UCSD-AML1 (cell line): ENCODE measurements around the gene MYMK.

Experiments
- DNase-seq: peaks from one replicate; lab custom pipeline; 2025; ENCODE audit not compliant: unreplicated experiment; lab: John Stamatoyannopoulos, UW

Gene MYMK

DNA sequence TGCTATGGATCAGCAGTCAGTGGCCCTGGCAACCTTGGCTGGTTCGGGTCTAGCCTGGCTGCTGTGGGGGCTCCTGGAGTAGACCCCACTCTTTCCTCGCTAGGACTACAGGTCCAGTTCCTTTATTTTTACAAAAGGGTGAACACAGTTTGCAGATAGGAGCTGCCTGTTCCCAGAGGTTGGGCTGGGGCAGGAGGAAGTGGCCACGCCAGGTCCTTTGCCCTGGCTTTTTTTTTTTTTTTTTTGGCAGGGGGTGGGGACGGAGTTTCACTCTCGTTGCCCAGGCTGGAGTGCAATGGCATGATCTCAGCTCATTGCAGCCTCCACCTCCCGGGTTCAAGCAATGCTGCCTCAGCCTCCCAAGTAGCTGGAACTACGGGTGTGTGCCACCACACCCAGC lies 53.8 kb downstream of the MYMK start:
- no peak for DNase-seq

DNA sequence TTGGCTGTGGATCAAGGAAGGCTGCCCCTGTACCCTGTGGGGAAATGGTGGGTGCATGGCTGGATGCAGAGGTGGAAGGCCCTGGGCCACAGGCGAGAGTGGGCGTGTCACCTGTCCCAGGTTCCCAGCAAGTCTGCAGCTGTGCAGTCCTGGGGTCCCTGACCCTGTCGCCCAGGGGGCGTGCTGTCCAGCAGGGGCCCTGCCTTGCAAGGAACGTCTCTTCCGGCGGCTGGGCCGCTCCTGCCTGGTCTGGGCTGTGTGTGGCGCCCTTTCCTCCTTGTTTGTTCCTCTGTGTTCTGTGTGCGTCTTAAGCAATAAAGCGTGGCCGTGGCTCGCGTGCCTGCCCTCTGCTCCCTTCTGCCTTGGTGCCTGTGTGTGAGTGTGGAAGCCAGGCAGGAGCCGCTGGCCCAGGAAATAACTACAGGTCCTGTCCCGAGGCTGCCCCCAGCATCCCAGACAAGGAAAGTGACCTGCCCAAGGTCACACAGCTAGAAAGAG lies 54.3 kb downstream of the MYMK start:
- no peak for DNase-seq

DNA sequence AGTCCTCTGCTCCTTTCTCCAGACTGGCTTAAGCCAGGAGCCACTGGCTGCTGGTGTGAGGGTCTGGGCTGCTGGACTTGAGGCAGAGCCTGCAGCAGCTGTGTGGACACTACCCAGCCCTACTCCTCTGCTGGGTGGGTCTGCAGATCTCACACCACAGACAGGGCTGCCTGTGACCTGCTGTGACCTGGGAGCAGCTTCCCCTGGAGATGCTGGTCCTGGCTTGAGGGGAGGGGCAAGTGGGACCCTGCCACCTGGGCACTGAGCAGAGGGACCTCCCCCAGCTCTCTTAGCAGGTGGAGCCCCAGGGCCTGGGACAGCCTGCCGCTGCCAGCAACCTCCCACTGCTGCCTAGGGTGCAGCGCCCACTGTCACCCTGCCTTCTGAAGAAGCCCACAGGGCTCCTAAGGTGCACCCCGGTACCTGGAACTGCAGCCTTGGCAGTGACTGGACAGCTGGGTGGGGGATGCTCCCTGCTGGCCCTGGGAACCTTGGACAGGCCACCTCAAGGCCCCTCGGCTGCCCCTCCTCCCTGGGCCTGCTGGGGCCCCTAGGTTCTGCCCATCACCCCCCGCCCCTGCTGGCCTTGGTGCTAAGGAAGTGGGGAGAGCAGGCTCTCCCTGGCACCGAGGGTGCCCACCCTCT lies 55.9 kb downstream of the MYMK start:
- no peak for DNase-seq

DNA sequence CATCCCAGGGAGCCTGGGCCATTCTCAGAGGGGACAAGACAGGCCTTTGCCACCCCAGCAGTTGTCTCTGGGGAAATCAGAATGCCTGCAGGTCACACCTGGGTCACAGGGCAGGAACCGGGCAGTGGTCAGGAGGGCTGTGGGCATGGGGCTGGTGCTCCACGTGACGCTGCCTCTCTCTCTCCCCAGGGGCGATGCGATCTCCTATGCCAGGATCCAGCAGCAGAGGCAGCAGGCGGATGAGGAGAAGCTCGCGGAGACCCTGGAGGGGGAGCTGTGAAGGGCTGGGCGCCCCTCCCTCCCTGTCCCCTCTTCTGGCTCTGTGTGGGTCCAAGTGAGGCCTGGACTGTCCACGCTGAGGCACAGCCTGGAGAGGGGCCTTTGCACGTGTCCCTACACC lies 56.4 kb downstream of the MYMK start:
- no peak for DNase-seq

DNA sequence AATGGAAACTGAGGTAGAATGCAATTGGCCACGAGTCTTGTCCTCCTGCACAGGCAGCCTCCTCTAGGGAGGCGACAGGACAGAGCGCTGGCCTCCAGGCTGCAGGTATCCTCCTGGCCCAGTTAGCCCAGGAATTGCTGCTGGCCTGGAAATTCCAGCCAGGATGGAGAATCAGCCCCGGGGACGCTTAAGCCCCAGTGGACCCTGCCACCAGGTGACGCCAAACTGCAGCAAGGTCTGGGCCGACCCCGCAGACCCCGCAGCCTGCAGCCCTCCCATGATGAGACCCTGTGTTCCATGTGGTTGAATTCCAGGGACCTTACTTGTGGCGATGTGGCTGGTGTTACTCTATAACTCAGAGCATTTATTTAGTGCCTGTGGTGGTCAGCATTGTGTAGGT lies 57.7 kb downstream of the MYMK start:
- no peak for DNase-seq

DNA sequence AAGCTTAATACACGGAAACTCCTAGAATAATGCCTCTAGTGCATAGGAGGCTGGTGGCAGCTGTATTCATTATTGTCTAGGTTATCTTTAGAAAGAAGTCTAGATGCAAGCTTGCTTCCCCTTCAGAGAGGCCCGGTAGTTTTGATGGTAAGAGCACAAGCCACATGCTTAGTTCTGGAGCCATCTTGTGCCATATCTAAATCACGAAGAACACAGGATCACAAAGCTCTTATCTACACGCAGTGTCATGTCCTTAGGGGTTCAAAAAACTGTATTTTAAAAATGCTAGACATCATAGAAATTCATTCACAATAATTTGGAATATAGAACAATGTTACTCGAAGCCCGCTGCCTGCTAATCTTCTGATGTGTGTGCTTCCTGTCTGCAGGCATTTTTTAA lies 58.8 kb downstream of the MYMK start:
- no peak for DNase-seq

DNA sequence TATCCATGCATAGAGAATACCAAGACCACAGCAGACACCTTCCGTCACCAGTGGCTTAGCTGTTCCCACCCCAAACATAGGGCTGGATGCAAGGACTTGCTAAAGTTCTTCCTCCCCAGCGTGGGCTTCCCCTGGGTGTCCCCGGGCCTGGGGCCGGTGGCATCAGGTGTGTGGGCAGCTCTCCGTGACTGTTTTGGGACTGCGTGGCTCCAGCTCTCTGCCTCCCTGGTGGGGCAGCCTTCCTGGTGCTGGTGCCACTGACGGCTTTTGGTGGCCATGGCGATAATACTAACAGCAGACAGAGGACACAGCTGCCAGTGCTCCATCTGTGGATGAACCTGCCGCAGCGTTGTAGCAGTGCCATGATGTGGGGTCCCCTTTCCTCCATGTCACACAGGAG lies 60.1 kb downstream of the MYMK start:
- DNase-seq = no peak
